Memory B cell (primary cell): ENCODE results near the gene BTAF1.
"Not testable (repeated sequence)": the region's sequence is repeated elsewhere in the genome, so short reads cannot be mapped to it uniquely, and the experiment has no call there.

Source experiments
- ATAC-seq: fragments of 150-1000 bp; cut with Tn5 transposase; 2 replicates; pipeline ENCODE4 v1.10.0; 2021; ENCODE audit warnings: low read depth, mild to moderate bottlenecking, moderate library complexity
- DNase-seq, 2 donors: peaks; one replicate each; pipeline ENCODE4 v3.0.0; 2022; ENCODE audit warnings: low spot score in 2 of 2
- H3K27ac Mint-ChIP-seq: one replicate; pipeline ENCODE4 v1.8.0; 2022; ENCODE audit warnings: mild to moderate bottlenecking, moderate library complexity, mixed read lengths
- H3K27me3 Mint-ChIP-seq: one replicate; pipeline ENCODE4 v1.8.0; 2022; ENCODE audit warnings: mixed read lengths
- H3K36me3 Mint-ChIP-seq: one replicate; pipeline ENCODE4 v1.8.0; 2022; ENCODE audit warnings: mild to moderate bottlenecking, mixed read lengths
- H3K4me1 Mint-ChIP-seq: one replicate; pipeline ENCODE4 v1.8.0; 2022; ENCODE audit warnings: mixed read lengths
- H3K4me3 Mint-ChIP-seq: one replicate; pipeline ENCODE4 v1.8.0; 2022; ENCODE audit warnings: mild to moderate bottlenecking, moderate library complexity, mixed read lengths
- H3K9me3 Mint-ChIP-seq: one replicate; pipeline ENCODE4 v1.8.0; 2022; ENCODE audit warnings: mixed read lengths

The BTAF1 gene

GRCh38 chr10:91894261-91894685, 29.3 kb upstream of the BTAF1 start:
- not testable (repeated sequence) for H3K27ac Mint-ChIP-seq, H3K9me3 Mint-ChIP-seq, H3K4me1 Mint-ChIP-seq, H3K27me3 Mint-ChIP-seq, DNase-seq, H3K36me3 Mint-ChIP-seq, H3K4me3 Mint-ChIP-seq
- ATAC-seq, result peak; percentile 51

GRCh38 chr10:91896212-91896756, 27.3 kb upstream of the BTAF1 start:
- Mint-ChIP-seq H3K4me3 (no peak overlapping the region), H3K4me1 (peaks cover 5% of the 10 kb centered on the region), H3K27ac (no peak overlapping the region), H3K9me3 (peaks cover 2% of the 10 kb centered on the region), H3K27me3 (peaks cover 6% of the 10 kb centered on the region), H3K36me3 (no peaks in the 10 kb centered on the region)
- no peak for ATAC-seq
- no peak for DNase-seq

- no peak for ATAC-seq
- no peak overlapping the region for H3K27ac Mint-ChIP-seq
- no peaks in the 10 kb centered on the region for H3K36me3 Mint-ChIP-seq
- H3K4me1 Mint-ChIP-seq, result peaks cover 5% of the 10 kb centered on the region
- no peak for DNase-seq
- H3K9me3 Mint-ChIP-seq, result peaks cover 2% of the 10 kb centered on the region
- H3K27me3 Mint-ChIP-seq, result peaks cover 6% of the 10 kb centered on the region
- no peak overlapping the region for H3K4me3 Mint-ChIP-seq
Measured at GRCh38 chr10:91897421-91897820, 26.1 kb upstream of the BTAF1 start.

GRCh38 chr10:91901784-91902677, 21.5 kb upstream of the BTAF1 start:
- no peak overlapping the region for H3K27ac Mint-ChIP-seq
- no peaks in the 10 kb centered on the region for H3K9me3 Mint-ChIP-seq
- peaks cover 1% of the 10 kb centered on the region for H3K4me1 Mint-ChIP-seq
- no peak for ATAC-seq
- no peaks in the 10 kb centered on the region for H3K36me3 Mint-ChIP-seq
- no peak for DNase-seq
- H3K4me3 Mint-ChIP-seq, result no peak overlapping the region
- peaks cover 6% of the 10 kb centered on the region for H3K27me3 Mint-ChIP-seq

GRCh38 chr10:91907033-91907594, 16.5 kb upstream of the BTAF1 start:
- H3K4me1 Mint-ChIP-seq, result peaks cover 19% of the 10 kb centered on the region
- H3K27me3 Mint-ChIP-seq, result no peaks in the 10 kb centered on the region
- peak overlapping the region; percentile 21 for H3K27ac Mint-ChIP-seq
- no peak for ATAC-seq
- no peak for DNase-seq
- H3K4me3 Mint-ChIP-seq, result peak overlapping the region; percentile 76
- no peaks in the 10 kb centered on the region for H3K9me3 Mint-ChIP-seq
- H3K36me3 Mint-ChIP-seq, result no peaks in the 10 kb centered on the region

GRCh38 chr10:91907914-91908336, 15.6 kb upstream of the BTAF1 start:
- ATAC-seq (no peak), DNase-seq (no peak)
- Mint-ChIP-seq H3K36me3 (no peaks in the 10 kb centered on the region), H3K4me3 (peak overlapping the region; percentile 76), H3K4me1 (peaks cover 19% of the 10 kb centered on the region), H3K9me3 (no peaks in the 10 kb centered on the region), H3K27ac (peak overlapping the region; percentile 21), H3K27me3 (no peaks in the 10 kb centered on the region)

GRCh38 chr10:91908337-91909116, 15.0 kb upstream of the BTAF1 start:
- H3K4me1 Mint-ChIP-seq, result peaks cover 19% of the 10 kb centered on the region

GRCh38 chr10:91909117-91909677, 14.4 kb upstream of the BTAF1 start, which contains the start of gene FGFBP3:
Gene FGFBP3, minus strand, starts transcription at chr10:91909486. Its CDS starts 517 bp downstream, at chr10:91908969.
- DNase-seq, result no peak
- Mint-ChIP-seq H3K36me3 (no peaks in the 10 kb centered on the region), H3K27me3 (no peaks in the 10 kb centered on the region), H3K4me1 (peaks cover 19% of the 10 kb centered on the region), H3K4me3 (peak within 1 kb of the TSS; percentile 92), H3K9me3 (no peaks in the 10 kb centered on the region), H3K27ac (peak within 1 kb of the TSS; percentile 46)
- peak; percentile 13 for ATAC-seq

More at GRCh38 chr10:91908337-91909116, 15.0 kb upstream of the BTAF1 start:
- peak; percentile 66 to 77 for DNase-seq
- Mint-ChIP-seq H3K9me3 (no peaks in the 10 kb centered on the region), H3K27ac (peak overlapping the region; percentile 46), H3K4me3 (peak overlapping the region; percentile 92), H3K27me3 (no peaks in the 10 kb centered on the region), H3K36me3 (no peaks in the 10 kb centered on the region)
- peak; percentile 85 for ATAC-seq

- Mint-ChIP-seq H3K36me3 (no peaks in the 10 kb centered on the region), H3K27ac (no peak overlapping the region), H3K27me3 (no peaks in the 10 kb centered on the region), H3K4me1 (peaks cover 19% of the 10 kb centered on the region), H3K4me3 (no peak overlapping the region), H3K9me3 (no peaks in the 10 kb centered on the region)
- DNase-seq (no peak), ATAC-seq (no peak)
Measured at GRCh38 chr10:91910467-91910866, 13.1 kb upstream of the BTAF1 start.

GRCh38 chr10:91919651-91920050, 3.9 kb upstream of the BTAF1 start:
- Mint-ChIP-seq H3K9me3 (peaks cover 1% of the 10 kb centered on the region), H3K36me3 (peaks cover 2% of the 10 kb centered on the region), H3K27ac (no peak overlapping the region), H3K27me3 (peaks cover 7% of the 10 kb centered on the region), H3K4me3 (no peak overlapping the region), H3K4me1 (peaks cover 8% of the 10 kb centered on the region)
- ATAC-seq, result no peak
- DNase-seq, result no peak

GRCh38 chr10:91924212-91925021, 847 bp downstream of the BTAF1 start:
- Mint-ChIP-seq H3K4me3 (peak overlapping the region; percentile 90), H3K4me1 (peaks cover 25% of the 10 kb centered on the region), H3K36me3 (peaks cover 7% of the 10 kb centered on the region), H3K27me3 (no peaks in the 10 kb centered on the region), H3K9me3 (no peaks in the 10 kb centered on the region), H3K27ac (peak overlapping the region; percentile 96)
- DNase-seq, result no peak
- ATAC-seq, result peak; percentile 14

GRCh38 chr10:91925022-91925320, 1.4 kb downstream of the BTAF1 start:
- ATAC-seq (no peak), DNase-seq (no peak)
- peaks cover 25% of the 10 kb centered on the region for H3K4me1 Mint-ChIP-seq
- H3K27ac Mint-ChIP-seq, result no peak overlapping the region
- H3K36me3 Mint-ChIP-seq, result peaks cover 7% of the 10 kb centered on the region
- H3K4me3 Mint-ChIP-seq, result no peak overlapping the region
- H3K27me3 Mint-ChIP-seq, result no peaks in the 10 kb centered on the region
- H3K9me3 Mint-ChIP-seq, result no peaks in the 10 kb centered on the region

- H3K9me3 Mint-ChIP-seq, result no peaks in the 10 kb centered on the region
- H3K4me1 Mint-ChIP-seq, result peaks cover 37% of the 10 kb centered on the region
- no peak overlapping the region for H3K4me3 Mint-ChIP-seq
- H3K27me3 Mint-ChIP-seq, result no peaks in the 10 kb centered on the region
- H3K36me3 Mint-ChIP-seq, result peaks cover 21% of the 10 kb centered on the region
- DNase-seq, result no peak
- no peak for ATAC-seq
- H3K27ac Mint-ChIP-seq, result no peak overlapping the region
Measured at GRCh38 chr10:91930939-91931338, 7.4 kb downstream of the BTAF1 start.
